ENCODE data around the gene PRR23A. TPM values are rescaled to one million over a fixed set of nuclear protein-coding genes. Genes with fewer than 3 reads are reported as not detected.

PRR23A gene
- total and polyA plus RNA-seq, 2 of the 4 experiments (the other 2 are of a cell fraction), result not detected

- Histone ChIP-seq H4K20me1 (ENCODE audit: insufficient read depth, low read length) (no peaks in the 10 kb centered on the region), H4K91ac (ENCODE audit: insufficient read depth, low read depth, low read length) (no peak overlapping the region), H2AK5ac (ENCODE audit: low read depth, low read length) (no peak overlapping the region), H2BK120ac (ENCODE audit: low read depth, low read length) (no peak overlapping the region), H3K27ac (ENCODE audit: insufficient read depth, low read length) (no peak overlapping the region), H3K4me1 (ENCODE audit: control insufficient read depth, insufficient read depth, low read length) (no peaks in the 10 kb centered on the region), H4K8ac (ENCODE audit: low read depth in 2 of 2, low read length in 2 of 2) (no peak overlapping the region), H3K36me3 (ENCODE audit: control insufficient read depth, insufficient read depth, low read length) (no peaks in the 10 kb centered on the region), H2BK20ac (ENCODE audit: low read depth, low read length) (no peak overlapping the region), H3K4me3 (ENCODE audit: insufficient read depth, low read depth, low read length) (no peak overlapping the region), H3K79me1 (ENCODE audit: low read depth in 1 of 2, low read length in 2 of 2) (no peaks in the 10 kb centered on the region), H3K9me3 (ENCODE audit: control insufficient read depth, insufficient read depth, low read length) (no peaks in the 10 kb centered on the region), H3K56ac (ENCODE audit: extremely low read depth, insufficient read depth, low read length) (no peak overlapping the region), H3K4ac (ENCODE audit: low read depth, low read length) (no peak overlapping the region), H2BK15ac (ENCODE audit: low read depth, low read length) (no peak overlapping the region), H3K18ac (ENCODE audit: low read depth, low read length) (no peak overlapping the region), H3K23ac (ENCODE audit: low read depth, low read length) (no peak overlapping the region), H3K4me2 (ENCODE audit: low read depth, low read length) (no peak overlapping the region), H3K14ac (replicated peaks; ENCODE audit: low read depth, low read length) (no peak overlapping the region), H3K27me3 (ENCODE audit: control insufficient read depth, insufficient read depth, low read length) (peaks cover 8% of the 10 kb centered on the region), H3K9ac (ENCODE audit: low read depth, low read length) (no peak overlapping the region), H2BK5ac (ENCODE audit: low read depth, low read length, poor library complexity, severe bottlenecking) (no peak overlapping the region), H2AFZ (replicated peaks; ENCODE audit: low read length, poor library complexity) (no peak overlapping the region), H4K5ac (ENCODE audit: low read depth, low read length) (no peak overlapping the region), H3K9me1 (ENCODE audit: insufficient read depth, low read length) (no peaks in the 10 kb centered on the region), H2AK9ac (replicated peaks; ENCODE audit: low read depth, low read length, poor library complexity) (no peak overlapping the region)
- no peak for DNase-seq
- TF ChIP-seq, protein P1, sequence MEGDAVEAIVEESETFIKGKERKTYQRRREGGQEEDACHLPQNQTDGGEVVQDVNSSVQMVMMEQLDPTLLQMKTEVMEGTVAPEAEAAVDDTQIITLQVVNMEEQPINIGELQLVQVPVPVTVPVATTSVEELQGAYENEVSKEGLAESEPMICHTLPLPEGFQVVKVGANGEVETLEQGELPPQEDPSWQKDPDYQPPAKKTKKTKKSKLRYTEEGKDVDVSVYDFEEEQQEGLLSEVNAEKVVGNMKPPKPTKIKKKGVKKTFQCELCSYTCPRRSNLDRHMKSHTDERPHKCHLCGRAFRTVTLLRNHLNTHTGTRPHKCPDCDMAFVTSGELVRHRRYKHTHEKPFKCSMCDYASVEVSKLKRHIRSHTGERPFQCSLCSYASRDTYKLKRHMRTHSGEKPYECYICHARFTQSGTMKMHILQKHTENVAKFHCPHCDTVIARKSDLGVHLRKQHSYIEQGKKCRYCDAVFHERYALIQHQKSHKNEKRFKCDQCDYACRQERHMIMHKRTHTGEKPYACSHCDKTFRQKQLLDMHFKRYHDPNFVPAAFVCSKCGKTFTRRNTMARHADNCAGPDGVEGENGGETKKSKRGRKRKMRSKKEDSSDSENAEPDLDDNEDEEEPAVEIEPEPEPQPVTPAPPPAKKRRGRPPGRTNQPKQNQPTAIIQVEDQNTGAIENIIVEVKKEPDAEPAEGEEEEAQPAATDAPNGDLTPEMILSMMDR (conservative IDR thresholded peaks at IDR 0.05; ENCODE audit: low read depth, low read length), result no peak
- TF ChIP-seq POLR2A (IDR thresholded peaks at IDR 0.05; ENCODE audit: low read depth, low read length), result no peak
- no peak for TF ChIP-seq RFX5 (IDR thresholded peaks at IDR 0.05; ENCODE audit: low read depth, low read length)
- TF ChIP-seq NFE2L2 (IDR thresholded peaks at IDR 0.05; ENCODE audit: low read depth, low read length), result no peak
- TF ChIP-seq, protein P2, sequence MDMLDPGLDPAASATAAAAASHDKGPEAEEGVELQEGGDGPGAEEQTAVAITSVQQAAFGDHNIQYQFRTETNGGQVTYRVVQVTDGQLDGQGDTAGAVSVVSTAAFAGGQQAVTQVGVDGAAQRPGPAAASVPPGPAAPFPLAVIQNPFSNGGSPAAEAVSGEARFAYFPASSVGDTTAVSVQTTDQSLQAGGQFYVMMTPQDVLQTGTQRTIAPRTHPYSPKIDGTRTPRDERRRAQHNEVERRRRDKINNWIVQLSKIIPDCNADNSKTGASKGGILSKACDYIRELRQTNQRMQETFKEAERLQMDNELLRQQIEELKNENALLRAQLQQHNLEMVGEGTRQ (IDR thresholded peaks at IDR 0.05; ENCODE audit: low read depth, low read length), result no peak
- TF ChIP-seq CHD1 (IDR thresholded peaks at IDR 0.05; ENCODE audit: low read depth, low read length), result no peak
- TF ChIP-seq RCOR1 (IDR thresholded peaks at IDR 0.05; ENCODE audit: insufficient replicate concordance, low read length), result no peak
- no peak for TF ChIP-seq RAD21 (IDR thresholded peaks at IDR 0.05; ENCODE audit: low read length)
- TF ChIP-seq MAFK (IDR thresholded peaks at IDR 0.05; ENCODE audit: low read depth, low read length), result no peak
- no peak for TF ChIP-seq FOS (IDR thresholded peaks at IDR 0.05; ENCODE audit: low read depth, low read length)
- TF ChIP-seq MXI1 (IDR thresholded peaks at IDR 0.05; ENCODE audit: borderline replicate concordance, low read depth, low read length), result no peak
- TF ChIP-seq, protein P3, sequence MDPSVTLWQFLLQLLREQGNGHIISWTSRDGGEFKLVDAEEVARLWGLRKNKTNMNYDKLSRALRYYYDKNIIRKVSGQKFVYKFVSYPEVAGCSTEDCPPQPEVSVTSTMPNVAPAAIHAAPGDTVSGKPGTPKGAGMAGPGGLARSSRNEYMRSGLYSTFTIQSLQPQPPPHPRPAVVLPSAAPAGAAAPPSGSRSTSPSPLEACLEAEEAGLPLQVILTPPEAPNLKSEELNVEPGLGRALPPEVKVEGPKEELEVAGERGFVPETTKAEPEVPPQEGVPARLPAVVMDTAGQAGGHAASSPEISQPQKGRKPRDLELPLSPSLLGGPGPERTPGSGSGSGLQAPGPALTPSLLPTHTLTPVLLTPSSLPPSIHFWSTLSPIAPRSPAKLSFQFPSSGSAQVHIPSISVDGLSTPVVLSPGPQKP (IDR thresholded peaks at IDR 0.05; ENCODE audit: borderline replicate concordance, low read depth, low read length), result no peak
- WGBS, 2 experiments (ENCODE audit: extremely low coverage in 2 of 2, insufficient read length in 1 of 2), result no CpG with 5 or more reads among the region's 2 CpGs
- ChIA-PET CTCF (no interaction called here), POLR2A (ENCODE audit: unreplicated experiment) (no interaction called here)
- intact Hi-C loops (cut with micrococcal nuclease), result no loop called here
- BruUV-seq (replicated peaks), result no TSS peak
- in situ Hi-C loops (cut with MboI; ENCODE audit: low sequenced_read_pairs), result no loop called here
- no peak for ATAC-seq (ENCODE audit: low read depth)
- dilution Hi-C loops (cut with HindIII; ENCODE audit: low sequenced_read_pairs, unreplicated experiment), result no loop called here
Measured at GRCh38 chr3:138987181-138987580, 18.9 kb downstream of the PRR23A start.
